CD4-positive, alpha-beta T cell treated with Interleukin-12 subunit alpha and Interleukin-12 subunit beta, for 1 hour (primary cell): Measurements from ENCODE around the gene RENBP.

Source experiments
- DNase-seq: peaks from one replicate; pipeline ENCODE4 v3.0.0-alpha.2; 2020

The RENBP gene

GRCh38 chrX:153911798-153912197 is 32.6 kb downstream of the RENBP start:
- DNase-seq: no peak

- no peak for DNase-seq
Observed at GRCh38 chrX:153910446-153910845, 34.0 kb downstream of the RENBP start.

- DNase-seq: no peak
Observed at GRCh38 chrX:153909980-153910360, 34.5 kb downstream of the RENBP start.

- DNase-seq: no peak
Observed at GRCh38 chrX:153909024-153909979, 35.1 kb downstream of the RENBP start.

GRCh38 chrX:153908219-153908860 is 36.1 kb downstream of the RENBP start:
- DNase-seq: no peak

- DNase-seq: no peak
Observed at GRCh38 chrX:153907456-153907855, 37.0 kb downstream of the RENBP start.

- peak; percentile 31 for DNase-seq
Observed at GRCh38 chrX:153906126-153906917, 38.1 kb downstream of the RENBP start.

- DNase-seq: no peak
Observed at GRCh38 chrX:153905481-153906095, 38.9 kb downstream of the RENBP start.

- DNase-seq: no peak
Observed at GRCh38 chrX:153903991-153904957, 40.2 kb downstream of the RENBP start, which contains the start of gene AVPR2. Gene AVPR2, plus strand, starts transcription at chrX:153904673. Its CDS starts 473 bp downstream, at chrX:153905146.

- no peak for DNase-seq
Observed at GRCh38 chrX:153903238-153903980, 41.0 kb downstream of the RENBP start.

- DNase-seq: no peak
Observed at GRCh38 chrX:153902385-153902784, 42.1 kb downstream of the RENBP start.

- no peak for DNase-seq
Observed at GRCh38 chrX:153901753-153902140, 42.7 kb downstream of the RENBP start.

GRCh38 chrX:153900831-153901752 is 43.4 kb downstream of the RENBP start:
- peak; percentile 74 for DNase-seq

- DNase-seq: no peak
Observed at GRCh38 chrX:153897899-153898298, 46.5 kb downstream of the RENBP start.

- no peak for DNase-seq
Observed at GRCh38 chrX:153889123-153889522, 55.3 kb downstream of the RENBP start.

- no peak for DNase-seq
Observed at GRCh38 chrX:153888344-153888743, 56.1 kb downstream of the RENBP start.

GRCh38 chrX:153887385-153887784 is 57.1 kb downstream of the RENBP start:
- DNase-seq: no peak

GRCh38 chrX:153886915-153887314 is 57.5 kb downstream of the RENBP start:
- no peak for DNase-seq
